Large intestine (tissue), 3 donors: ENCODE data around the gene FRK. TPM values are rescaled to one million over a fixed set of nuclear protein-coding genes. Genes with fewer than 3 reads are reported as not detected.
"Not testable (repeated sequence)": the region's sequence is repeated elsewhere in the genome, so short reads cannot be mapped to it uniquely, and the experiment has no call there.

Source experiments
- DNase-seq, 2 donors: peaks; one replicate each; pipeline versions ENCODE4 v3.0.0 to v3.0.0-alpha.2; 2013
- H3K27ac ChIP-seq: one replicate; pipeline ENCODE4 v1.5.1; 2013; ENCODE audit warnings: low read length
- H3K27me3 ChIP-seq: 2 replicates; pipeline ENCODE4 v1.6.1; 2013; ENCODE audit warnings: low read length; ENCODE audit not compliant: control insufficient read depth, insufficient read depth
- H3K36me3 ChIP-seq: 2 replicates; pipeline ENCODE4 v1.6.1; 2013; ENCODE audit warnings: low read length; ENCODE audit not compliant: control insufficient read depth, insufficient read depth
- H3K4me1 ChIP-seq: one replicate; pipeline ENCODE4 v1.6.1; 2013; ENCODE audit warnings: low read length; ENCODE audit not compliant: control insufficient read depth, insufficient read depth
- H3K4me3 ChIP-seq: one replicate; pipeline ENCODE4 v1.5.1; 2013; ENCODE audit warnings: low read length
- H3K9me3 ChIP-seq: one replicate; pipeline ENCODE4 v1.6.1; 2013; ENCODE audit warnings: mild to moderate bottlenecking, low read depth, low read length, moderate library complexity; ENCODE audit not compliant: control insufficient read depth
- WGBS: methylation state at CpG from one replicate; pipeline ENCODE4 v1.1.5; 2013; ENCODE audit warnings: low lambda C conversion rate; ENCODE audit not compliant: insufficient coverage; 5-methylcytosine and 5-hydroxymethylcytosine counted together
- polyA plus RNA-seq: library from polyadenylated mRNA; unstranded; fragments of 120-200 nt; gene quantifications from one replicate; pipeline ENCODE4 v1.2.1, GENCODE V29; 2013

FRK gene
- polyA plus RNA-seq, 1 donor = 10.7 TPM

DNA sequence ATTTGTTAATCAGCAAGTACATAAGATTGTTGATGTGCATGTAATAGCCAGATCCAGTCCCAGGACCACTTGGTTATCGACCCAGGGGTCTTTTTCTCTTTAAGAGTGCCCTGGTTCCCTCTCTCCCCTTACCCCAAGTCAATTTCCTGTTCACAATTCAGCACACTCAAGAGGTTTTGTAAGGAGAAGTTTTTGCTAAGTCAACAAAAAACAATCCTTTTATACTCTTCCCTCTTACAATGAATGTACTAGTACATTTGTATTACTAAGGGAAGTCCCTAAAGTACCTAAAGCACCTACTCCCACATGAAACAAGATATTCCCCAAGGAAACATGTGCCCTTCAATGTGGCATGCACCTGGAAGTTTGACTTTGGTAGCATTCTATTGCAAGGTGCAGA, 38.3 kb upstream of the FRK start:
- H3K4me3 ChIP-seq = no peak overlapping the region
- H3K4me1 ChIP-seq = peaks cover 27% of the 10 kb centered on the region
- DNase-seq = no peak
- no peaks in the 10 kb centered on the region for H3K27me3 ChIP-seq
- H3K36me3 ChIP-seq = no peaks in the 10 kb centered on the region
- H3K9me3 ChIP-seq = no peaks in the 10 kb centered on the region
- no peak overlapping the region for H3K27ac ChIP-seq
- no CpG with 5 or more reads among the region's 1 CpG for WGBS

DNA sequence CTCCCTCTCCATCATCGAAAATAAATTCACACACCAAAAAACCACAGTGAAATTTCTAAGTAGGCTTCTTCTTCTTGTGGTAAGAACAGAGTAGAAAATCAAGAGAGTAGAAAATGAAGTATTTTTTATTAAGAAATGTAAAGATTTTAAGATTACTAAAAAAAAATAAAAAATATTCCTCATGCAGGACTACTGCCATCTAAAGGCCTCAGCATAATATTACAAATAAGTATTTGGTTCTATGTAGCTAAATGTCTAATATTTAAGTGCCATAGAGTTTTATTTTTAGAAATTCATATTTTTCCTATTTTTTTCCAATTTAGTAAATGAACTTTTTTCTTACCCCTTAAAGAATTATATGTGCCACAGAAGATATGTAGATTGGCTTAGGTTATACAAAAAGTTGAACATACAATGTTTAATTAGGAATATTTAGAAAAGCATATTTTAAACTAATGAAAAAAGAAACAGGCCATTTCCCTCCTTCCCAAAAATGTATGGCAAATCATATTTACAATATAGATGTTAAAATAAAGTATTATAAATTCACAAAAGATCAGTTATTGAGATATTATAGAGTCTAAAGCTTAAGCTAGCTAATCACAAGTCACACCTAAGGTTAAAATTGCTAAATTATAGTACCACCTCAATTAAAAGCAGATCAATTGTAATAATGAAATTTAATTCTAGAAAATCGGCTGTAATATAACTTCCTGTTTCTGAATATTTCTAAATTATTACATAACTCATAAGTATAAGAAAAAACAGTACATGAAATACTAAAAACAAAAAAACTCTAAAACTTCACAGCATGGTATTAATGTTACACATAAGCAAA, 36.5 kb upstream of the FRK start:
- Histone ChIP-seq H3K27ac (no peak overlapping the region), H3K9me3 (no peaks in the 10 kb centered on the region), H3K4me3 (no peak overlapping the region), H3K4me1 (peaks cover 11% of the 10 kb centered on the region), H3K36me3 (no peaks in the 10 kb centered on the region), H3K27me3 (no peaks in the 10 kb centered on the region)
- WGBS = 100% methylated on average over 1 of the region's 2 CpGs
- no peak for DNase-seq

DNA sequence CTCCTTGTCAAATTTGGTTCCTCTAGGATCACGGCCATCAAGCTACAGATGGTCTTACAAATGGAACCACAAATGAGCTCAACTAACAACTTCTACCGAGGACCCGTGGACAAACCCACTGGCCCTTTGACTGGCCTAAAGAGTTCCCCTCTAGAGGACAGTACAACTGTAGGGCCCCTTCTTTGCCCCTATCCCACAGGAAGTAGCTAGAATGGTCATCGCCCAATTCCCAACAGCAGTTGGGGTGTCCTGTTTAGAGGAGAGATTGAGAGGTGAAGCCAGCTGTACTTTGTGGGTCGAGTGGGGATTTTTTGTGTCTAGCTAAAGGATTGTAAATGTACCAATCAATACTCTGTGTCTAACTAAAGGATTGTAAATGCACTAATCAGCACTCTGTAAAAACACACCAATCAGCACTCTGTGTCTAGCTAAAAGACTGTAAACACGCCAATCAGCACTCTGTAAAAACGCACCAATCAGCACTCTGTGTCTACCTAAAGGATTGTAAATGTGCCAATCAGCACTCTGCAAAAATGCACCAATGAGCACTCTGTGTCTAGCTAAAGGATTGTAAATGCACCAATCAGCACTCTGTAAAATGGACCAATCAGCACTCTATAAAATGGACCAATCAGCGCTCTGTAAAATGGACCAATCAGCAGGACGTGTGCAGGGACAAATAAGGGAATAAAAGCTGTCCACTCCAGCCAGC, 35.5 kb upstream of the FRK start:
- H3K4me3 ChIP-seq, H3K27ac ChIP-seq, H3K4me1 ChIP-seq, H3K27me3 ChIP-seq, DNase-seq, H3K9me3 ChIP-seq, H3K36me3 ChIP-seq: not testable (repeated sequence)
- WGBS = 60% methylated on average over 1 of the region's 9 CpGs

- H3K4me1 ChIP-seq = peaks cover 3% of the 10 kb centered on the region
Measured at GRCh38 chr6:116094041-116094440, 33.4 kb upstream of the FRK start.

DNA sequence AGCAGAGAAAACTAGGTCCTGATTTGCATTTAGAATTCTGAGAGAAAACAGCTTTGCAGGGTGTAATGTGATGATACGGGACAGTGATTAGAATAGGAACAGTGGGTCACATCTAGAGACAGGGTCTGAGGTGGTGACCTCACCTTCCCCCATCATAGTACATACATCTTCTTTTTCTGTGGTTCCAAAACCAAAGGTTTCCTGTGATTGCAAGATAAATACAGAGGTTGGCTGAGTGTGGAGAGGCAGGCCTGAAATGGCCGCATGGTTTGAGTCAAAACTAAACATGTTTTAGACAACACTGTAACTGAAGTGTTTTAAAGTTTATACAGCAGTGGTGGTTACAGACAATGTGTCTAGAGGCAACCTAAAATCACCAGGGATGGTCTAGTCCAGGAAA, 29.6 kb upstream of the FRK start:
- Histone ChIP-seq H3K27me3 (no peaks in the 10 kb centered on the region), H3K9me3 (no peaks in the 10 kb centered on the region), H3K4me3 (no peak overlapping the region), H3K4me1 (no peaks in the 10 kb centered on the region), H3K36me3 (no peaks in the 10 kb centered on the region), H3K27ac (no peak overlapping the region)
- WGBS = no CpG with 5 or more reads among the region's 2 CpGs
- DNase-seq = no peak

More at GRCh38 chr6:116094041-116094440, 33.4 kb upstream of the FRK start:
- no peak overlapping the region for H3K4me3 ChIP-seq
- H3K27me3 ChIP-seq = no peaks in the 10 kb centered on the region
- WGBS = no CpG with 5 or more reads among the region's 7 CpGs
- no peaks in the 10 kb centered on the region for H3K36me3 ChIP-seq
- no peak for DNase-seq
- H3K9me3 ChIP-seq = no peaks in the 10 kb centered on the region
- H3K27ac ChIP-seq = no peak overlapping the region

GRCh38 chr6:116088946-116089345, 28.3 kb upstream of the FRK start:
- H3K27me3 ChIP-seq = no peaks in the 10 kb centered on the region
- H3K27ac ChIP-seq = no peak overlapping the region
- no peak overlapping the region for H3K4me3 ChIP-seq
- no peaks in the 10 kb centered on the region for H3K4me1 ChIP-seq
- H3K36me3 ChIP-seq = no peaks in the 10 kb centered on the region
- H3K9me3 ChIP-seq = no peaks in the 10 kb centered on the region
- no peak for DNase-seq

- WGBS = 47% methylated on average over 2 of the region's 4 CpGs
- Histone ChIP-seq H3K4me1 (no peaks in the 10 kb centered on the region), H3K36me3 (no peaks in the 10 kb centered on the region), H3K27me3 (no peaks in the 10 kb centered on the region), H3K4me3 (no peak overlapping the region), H3K27ac (no peak overlapping the region), H3K9me3 (no peaks in the 10 kb centered on the region)
- DNase-seq = no peak
Measured at GRCh38 chr6:116087437-116088027, 26.8 kb upstream of the FRK start.

- Histone ChIP-seq H3K4me3 (no peak overlapping the region), H3K4me1 (no peaks in the 10 kb centered on the region), H3K27ac (no peak overlapping the region), H3K36me3 (no peaks in the 10 kb centered on the region), H3K9me3 (no peaks in the 10 kb centered on the region), H3K27me3 (no peaks in the 10 kb centered on the region)
- DNase-seq = no peak
- no CpG with 5 or more reads among the region's 2 CpGs for WGBS
Measured at GRCh38 chr6:116084284-116084683, 23.6 kb upstream of the FRK start.

DNA sequence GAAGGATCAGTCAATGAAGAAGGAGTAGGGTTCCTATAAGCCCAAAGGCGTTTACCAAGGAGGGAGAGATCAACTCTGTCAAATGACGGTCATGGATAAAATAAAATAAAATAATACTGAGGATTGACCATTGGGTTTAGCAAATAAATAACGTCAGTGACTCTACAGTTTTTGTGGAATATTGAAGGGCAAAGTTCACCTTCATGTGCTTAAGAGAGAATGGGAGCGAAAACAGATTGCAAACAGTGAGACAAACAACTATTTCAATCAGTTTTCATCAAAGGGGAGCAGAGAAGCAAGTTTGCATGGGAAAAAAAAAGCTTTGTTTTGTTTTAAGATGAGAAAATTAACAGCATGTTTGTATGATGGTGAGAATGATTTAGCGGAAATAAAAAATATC, 22.4 kb upstream of the FRK start:
- H3K9me3 ChIP-seq = no peaks in the 10 kb centered on the region
- no peak overlapping the region for H3K27ac ChIP-seq
- no peaks in the 10 kb centered on the region for H3K36me3 ChIP-seq
- WGBS = 50% methylated on average over 2 of the region's 5 CpGs
- H3K4me1 ChIP-seq = no peaks in the 10 kb centered on the region
- no peak for DNase-seq
- no peaks in the 10 kb centered on the region for H3K27me3 ChIP-seq
- no peak overlapping the region for H3K4me3 ChIP-seq

DNA sequence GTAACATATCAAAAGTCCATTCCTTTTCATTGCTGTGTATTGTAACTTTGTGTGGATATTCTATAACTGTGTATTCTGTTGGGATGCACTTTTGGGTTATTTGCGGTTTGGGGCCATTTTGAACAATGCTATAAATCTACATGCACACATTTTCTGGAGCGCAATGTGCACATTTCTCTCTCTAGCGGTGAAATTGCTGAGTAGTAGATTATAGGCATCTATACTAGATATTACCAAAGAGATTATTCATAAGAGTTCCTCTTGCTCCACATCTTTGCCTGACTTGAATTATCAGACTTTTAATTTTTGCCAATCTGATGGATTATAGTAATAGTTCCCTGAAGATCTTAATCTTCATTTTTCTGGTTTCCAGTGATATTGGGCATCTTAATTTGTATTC, 18.3 kb upstream of the FRK start:
- DNase-seq = no peak
- WGBS = no CpG with 5 or more reads among the region's 3 CpGs

More for the DNA sequence above, 18.3 kb upstream of the FRK start:
- no peaks in the 10 kb centered on the region for H3K36me3 ChIP-seq
- H3K27me3 ChIP-seq = no peaks in the 10 kb centered on the region
- H3K9me3 ChIP-seq = no peaks in the 10 kb centered on the region
- no peak overlapping the region for H3K4me3 ChIP-seq
- no peak overlapping the region for H3K27ac ChIP-seq
- no peaks in the 10 kb centered on the region for H3K4me1 ChIP-seq
